Smooth muscle cell (in vitro differentiated cells): ENCODE measurements around the gene ZDHHC9. TPM values are rescaled to one million over a fixed set of nuclear protein-coding genes. Genes with fewer than 3 reads are reported as not detected.

ENCODE experiments used
- DNase-seq: peaks from one replicate; lab custom pipeline; 2025; ENCODE audit not compliant: unreplicated experiment; lab: John Stamatoyannopoulos, UW
- H2AFZ ChIP-seq: fragments of 200-600 bp; sonication (generic); 2 replicates; pipeline ENCODE4 v1.6.0; 2016; ENCODE audit warnings: antibody characterized with exemption, low read depth, mild to moderate bottlenecking
- H3F3A ChIP-seq: fragments of 200-600 bp; sonication (generic); 2 replicates; pipeline ENCODE4 v1.6.0; 2017; ENCODE audit warnings: antibody characterized with exemption, low read depth
- H3K27ac ChIP-seq: fragments of 200-600 bp; sonication (generic); 2 replicates; pipeline ENCODE4 v1.5.1; 2016; ENCODE audit warnings: low read depth, mild to moderate bottlenecking
- H3K27me3 ChIP-seq: fragments of 200-600 bp; sonication (generic); 2 replicates; pipeline ENCODE4 v1.6.1; 2016; ENCODE audit warnings: low read depth, mild to moderate bottlenecking
- H3K36me3 ChIP-seq: fragments of 200-600 bp; sonication (generic); 2 replicates; pipeline ENCODE4 v1.5.1; 2016; ENCODE audit warnings: low read depth
- H3K4me1 ChIP-seq: fragments of 200-600 bp; sonication (generic); 2 replicates; pipeline ENCODE4 v1.5.1; 2016; ENCODE audit warnings: low read depth
- H3K4me2 ChIP-seq: fragments of 200-600 bp; sonication (generic); 2 replicates; pipeline ENCODE4 v1.6.0; 2016; ENCODE audit warnings: mild to moderate bottlenecking
- H3K4me3 ChIP-seq: fragments of 200-600 bp; sonication (generic); 2 replicates; pipeline ENCODE4 v1.5.1; 2016; ENCODE audit warnings: mild to moderate bottlenecking
- H3K79me2 ChIP-seq: fragments of 200-600 bp; sonication (generic); 2 replicates; pipeline ENCODE4 v1.6.0; 2016; ENCODE audit warnings: low read depth, mild to moderate bottlenecking
- H3K9ac ChIP-seq: fragments of 200-600 bp; sonication (generic); 2 replicates; pipeline ENCODE4 v1.6.0; 2016; ENCODE audit warnings: low read depth
- H3K9me3 ChIP-seq: fragments of 200-600 bp; sonication (generic); replicated peaks from 2 replicates; pipeline ENCODE4 v1.5.1; 2016; ENCODE audit warnings: low read depth
- H4K20me1 ChIP-seq: fragments of 200-600 bp; sonication (generic); 2 replicates; pipeline ENCODE4 v1.6.0; 2016; ENCODE audit warnings: low read depth
- CTCF ChIP-seq: fragments of 200-600 bp; sonication (generic); IDR thresholded peaks from 2 replicates; pipeline ENCODE4 v1.5.1; 2017; ENCODE audit warnings: borderline replicate concordance, mild to moderate bottlenecking, antibody characterized with exemption; ENCODE audit not compliant: insufficient read depth, poor library complexity, severe bottlenecking
- WGBS: methylation state at CpG from one replicate; pipeline ENCODE4 v1.1.7; 2016; ENCODE audit warnings: low lambda C conversion rate; 5-methylcytosine and 5-hydroxymethylcytosine counted together
- polyA plus RNA-seq: library from polyadenylated mRNA; unstranded; fragments of >200 nt; fragmentation: Nextera tagmentation; extraction: Ambion mirVana; gene quantifications from 2 replicates; pipeline ENCODE4 v1.2.1, GENCODE V29; 2016
- small RNA-seq: library from RNA; depleted of rRNA; stranded (forward); fragments of <200 nt; gene quantifications from one replicate; pipeline ENCODE3, GENCODE V24; 2014
- total RNA-seq: library from RNA; depleted of rRNA; stranded (reverse); fragments of >200 nt; gene quantifications from 2 replicates; pipeline ENCODE4 v1.2.3, GENCODE V29; 2014

The ZDHHC9 gene
- total and polyA plus RNA-seq, 2 experiments from 2014 or later: 44.3 to 45.7 TPM

DNA sequence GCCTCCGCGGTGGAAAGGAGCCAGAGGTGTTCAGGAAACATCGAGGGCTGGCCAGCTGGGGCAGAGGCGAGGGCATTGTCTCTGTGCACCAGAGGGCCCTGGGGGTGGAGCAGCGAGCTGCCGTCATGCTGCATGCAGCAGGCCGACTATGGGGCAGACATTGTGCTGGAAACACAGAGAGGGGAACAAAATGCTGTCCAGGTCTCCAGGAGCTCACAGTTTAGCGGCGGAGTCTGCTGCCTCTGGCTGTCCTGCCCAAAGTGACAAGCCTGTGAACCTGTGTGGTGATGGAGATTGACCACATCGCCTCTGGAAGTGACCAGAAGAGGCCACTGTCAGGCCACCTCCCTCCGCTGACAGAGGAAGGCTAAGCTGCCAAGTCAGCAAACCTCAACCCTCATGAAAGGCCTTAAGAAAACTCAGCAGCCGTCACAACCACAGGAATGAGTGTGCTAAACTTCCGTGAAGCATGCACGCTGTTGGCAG lies 84.1 kb downstream of the ZDHHC9 start:
- Histone ChIP-seq H3K4me2 (no peak overlapping the region), H4K20me1 (no peaks in the 10 kb centered on the region), H3K79me2 (no peaks in the 10 kb centered on the region), H3K4me1 (no peaks in the 10 kb centered on the region), H3K4me3 (no peak overlapping the region), H3K27ac (no peak overlapping the region), H2AFZ (no peak overlapping the region), H3K27me3 (no peaks in the 10 kb centered on the region), H3K36me3 (no peaks in the 10 kb centered on the region), H3F3A (no peaks in the 10 kb centered on the region), H3K9me3 (no peaks in the 10 kb centered on the region), H3K9ac (no peak overlapping the region)
- WGBS: 66% methylated on average over 14 of the region's 14 CpGs
- DNase-seq: no peak
- TF ChIP-seq CTCF: no peak

GRCh38 chrX:129755779-129756650 lies 87.7 kb downstream of the ZDHHC9 start:
- Histone ChIP-seq H3K4me2 (no peak overlapping the region), H3K36me3 (no peaks in the 10 kb centered on the region), H3K27me3 (no peaks in the 10 kb centered on the region), H3K9me3 (no peaks in the 10 kb centered on the region), H2AFZ (no peak overlapping the region), H3K4me1 (no peaks in the 10 kb centered on the region), H4K20me1 (no peaks in the 10 kb centered on the region), H3K9ac (no peak overlapping the region), H3K79me2 (no peaks in the 10 kb centered on the region), H3K27ac (no peak overlapping the region), H3K4me3 (no peak overlapping the region), H3F3A (no peaks in the 10 kb centered on the region)
- no peak for DNase-seq
- 81% methylated on average over 18 of the region's 18 CpGs for WGBS
- TF ChIP-seq CTCF: no peak

DNA sequence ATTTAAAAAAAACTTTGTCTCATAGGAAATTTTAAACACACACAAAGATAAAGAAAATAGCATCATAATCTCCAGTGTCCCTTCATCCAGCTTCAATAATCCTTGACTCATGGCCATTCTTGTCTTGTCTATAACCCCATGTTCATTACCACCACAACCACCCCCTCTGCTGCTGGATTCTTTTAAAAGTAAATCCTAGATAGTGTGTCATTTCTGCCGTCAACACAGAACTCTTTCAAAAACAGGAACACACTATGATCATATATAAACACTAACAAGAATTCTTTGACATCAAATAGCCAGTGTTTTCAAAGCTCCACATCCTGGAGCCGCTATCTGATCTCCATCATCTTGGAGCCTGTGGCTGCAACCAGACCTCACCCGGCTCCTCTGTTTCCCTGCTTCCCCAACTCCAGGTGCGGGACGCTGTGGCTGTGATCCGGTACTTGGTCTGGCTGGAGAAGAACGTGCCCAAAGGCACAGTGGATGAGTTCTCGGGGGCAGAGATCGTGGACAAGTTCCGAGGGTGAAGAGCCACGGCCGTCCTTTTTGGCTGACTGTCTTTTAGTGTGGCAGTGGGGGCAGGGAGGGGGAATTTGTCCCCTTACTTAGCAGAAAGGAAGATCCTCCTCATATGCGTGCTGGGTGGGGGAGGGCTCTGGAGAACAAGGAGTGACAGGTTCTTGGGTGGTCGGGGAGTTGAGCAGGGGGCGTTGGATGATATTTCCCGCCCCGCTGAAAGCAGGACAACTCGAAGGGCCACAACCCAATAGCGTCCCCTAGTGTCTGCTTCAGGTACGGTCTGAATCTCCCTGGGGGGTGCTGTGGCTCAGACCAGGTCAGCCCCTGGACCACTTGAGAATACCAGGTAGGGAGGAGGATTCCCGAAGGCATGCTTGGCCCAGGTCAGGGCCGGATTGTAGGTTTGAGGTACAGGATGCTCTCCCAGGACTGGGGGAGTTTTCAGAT lies 89.3 kb downstream of the ZDHHC9 start:
- Histone ChIP-seq H3K79me2 (no peaks in the 10 kb centered on the region), H3K4me2 (no peak overlapping the region), H3F3A (no peaks in the 10 kb centered on the region), H3K36me3 (no peaks in the 10 kb centered on the region), H3K4me3 (no peak overlapping the region), H3K27me3 (no peaks in the 10 kb centered on the region), H3K4me1 (no peaks in the 10 kb centered on the region), H3K9me3 (no peaks in the 10 kb centered on the region), H3K9ac (no peak overlapping the region), H3K27ac (no peak overlapping the region), H4K20me1 (no peaks in the 10 kb centered on the region), H2AFZ (no peak overlapping the region)
- 61% methylated on average over 22 of the region's 22 CpGs for WGBS
- TF ChIP-seq CTCF: peak; percentile 27
- no peak for DNase-seq

Small RNA genes lying within 50 kb of the gene (small RNA-seq; reads per million reads assigned to genes)
- not detected for gene RF00017

Other genes starting within 250 kb of the ZDHHC9 start
- gene APLN, start 188.9 kb downstream of the ZDHHC9 start, total RNA-seq: 0.04 and 0.27 TPM in 2 replicates
- gene APLN, start 188.9 kb downstream of the ZDHHC9 start, polyA plus RNA-seq: 0.19 and 0.78 TPM in 2 replicates
- 0.09 TPM in 1 of 2 replicates, not detected in the other for gene XPNPEP2, start 104.9 kb downstream of the ZDHHC9 start, total RNA-seq
- gene XPNPEP2, start 104.9 kb downstream of the ZDHHC9 start, polyA plus RNA-seq: 0.13 and 0.46 TPM in 2 replicates
- not detected in 2 replicates for gene SASH3, start 63.9 kb downstream of the ZDHHC9 start, total RNA-seq
- gene SASH3, start 63.9 kb downstream of the ZDHHC9 start, polyA plus RNA-seq: not detected in 2 replicates
- 7.9 and 12.9 TPM in 2 replicates for gene UTP14A, start 62.3 kb upstream of the ZDHHC9 start, total RNA-seq
- 5.1 and 6.0 TPM in 2 replicates for gene UTP14A, start 62.3 kb upstream of the ZDHHC9 start, polyA plus RNA-seq
- gene BCORL1, start 138.7 kb upstream of the ZDHHC9 start, total RNA-seq: 3.0 TPM in 2 replicates
- gene BCORL1, start 138.7 kb upstream of the ZDHHC9 start, polyA plus RNA-seq: 8.0 and 14.8 TPM in 2 replicates